ENCODE results near the gene HECTD2.

GRCh38 chr10:91528768-91529167, 118.6 kb downstream of the HECTD2 start:
- TF ChIP-seq CTCF (IDR thresholded peaks at IDR 0.05) (no peak), POLR2A (IDR thresholded peaks at IDR 0.05) (no peak)

Data from right lobe of liver (tissue), 4 donors.